SW 1271 (cell line): ENCODE measurements around the gene CENPU.
"Not testable (repeated sequence)": the region's sequence is repeated elsewhere in the genome, so short reads cannot be mapped to it uniquely, and the experiment has no call there.

Experiments used
- DNase-seq, 2 experiments: peaks; one replicate each; lab custom pipeline; 2025; lab: John Stamatoyannopoulos, UW

The CENPU gene

GRCh38 chr4:184752496-184753275, 18.8 kb upstream of the CENPU start:
- DNase-seq = no peak

GRCh38 chr4:184751585-184751956, 17.7 kb upstream of the CENPU start:
- no peak for DNase-seq

GRCh38 chr4:184750926-184751584, 17.2 kb upstream of the CENPU start:
- no peak for DNase-seq

GRCh38 chr4:184748251-184748652, 14.4 kb upstream of the CENPU start:
- DNase-seq = no peak

GRCh38 chr4:184747034-184747830, 13.3 kb upstream of the CENPU start:
- DNase-seq = no peak

- peak; percentile 15 to 44 for DNase-seq
Measured at GRCh38 chr4:184745831-184746795, 12.2 kb upstream of the CENPU start.

- no peak for DNase-seq
Measured at GRCh38 chr4:184744236-184744635, 10.3 kb upstream of the CENPU start.

- DNase-seq = no peak
Measured at GRCh38 chr4:184743650-184744049, 9.8 kb upstream of the CENPU start.

GRCh38 chr4:184741651-184742050, 7.8 kb upstream of the CENPU start:
- DNase-seq = not testable (repeated sequence)

- DNase-seq = no peak
Measured at GRCh38 chr4:184740980-184741391, 7.1 kb upstream of the CENPU start.

GRCh38 chr4:184739575-184739974, 5.7 kb upstream of the CENPU start:
- not testable (repeated sequence) for DNase-seq

- no peak for DNase-seq
Measured at GRCh38 chr4:184734758-184735157, 862 bp upstream of the CENPU start.

GRCh38 chr4:184732126-184732525, 1.8 kb downstream of the CENPU start:
- no peak for DNase-seq

GRCh38 chr4:184731056-184731455, 2.8 kb downstream of the CENPU start:
- no peak for DNase-seq

GRCh38 chr4:184729946-184730345, 4.0 kb downstream of the CENPU start:
- DNase-seq = no peak

- no peak for DNase-seq
Measured at GRCh38 chr4:184728858-184729257, 5.0 kb downstream of the CENPU start.

GRCh38 chr4:184727430-184727829, 6.5 kb downstream of the CENPU start:
- DNase-seq = no peak

GRCh38 chr4:184722798-184723197, 11.1 kb downstream of the CENPU start:
- DNase-seq = peak in 1 of 2 experiments; percentile 15

GRCh38 chr4:184721254-184721653, 12.6 kb downstream of the CENPU start:
- no peak for DNase-seq

GRCh38 chr4:184719407-184719806, 14.5 kb downstream of the CENPU start:
- DNase-seq = no peak

- no peak for DNase-seq
Measured at GRCh38 chr4:184715526-184715925, 18.4 kb downstream of the CENPU start.

GRCh38 chr4:184713887-184714286, 20.0 kb downstream of the CENPU start:
- DNase-seq = no peak
